Measurements from ENCODE around the gene CPS1.

CPS1 gene

GRCh38 chr2:210524533-210524932 lies 31.9 kb upstream of the CPS1 start:
- no peak overlapping the region for H3K4me3 ChIP-seq (ENCODE audit: low read depth, low read length)
- in situ Hi-C loops (cut with HindIII; ENCODE audit: low sequenced_read_pairs) = no loop called here
- DNase-seq (ENCODE audit: low read depth, low spot score) = no peak
- TF ChIP-seq, protein P1, sequence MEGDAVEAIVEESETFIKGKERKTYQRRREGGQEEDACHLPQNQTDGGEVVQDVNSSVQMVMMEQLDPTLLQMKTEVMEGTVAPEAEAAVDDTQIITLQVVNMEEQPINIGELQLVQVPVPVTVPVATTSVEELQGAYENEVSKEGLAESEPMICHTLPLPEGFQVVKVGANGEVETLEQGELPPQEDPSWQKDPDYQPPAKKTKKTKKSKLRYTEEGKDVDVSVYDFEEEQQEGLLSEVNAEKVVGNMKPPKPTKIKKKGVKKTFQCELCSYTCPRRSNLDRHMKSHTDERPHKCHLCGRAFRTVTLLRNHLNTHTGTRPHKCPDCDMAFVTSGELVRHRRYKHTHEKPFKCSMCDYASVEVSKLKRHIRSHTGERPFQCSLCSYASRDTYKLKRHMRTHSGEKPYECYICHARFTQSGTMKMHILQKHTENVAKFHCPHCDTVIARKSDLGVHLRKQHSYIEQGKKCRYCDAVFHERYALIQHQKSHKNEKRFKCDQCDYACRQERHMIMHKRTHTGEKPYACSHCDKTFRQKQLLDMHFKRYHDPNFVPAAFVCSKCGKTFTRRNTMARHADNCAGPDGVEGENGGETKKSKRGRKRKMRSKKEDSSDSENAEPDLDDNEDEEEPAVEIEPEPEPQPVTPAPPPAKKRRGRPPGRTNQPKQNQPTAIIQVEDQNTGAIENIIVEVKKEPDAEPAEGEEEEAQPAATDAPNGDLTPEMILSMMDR (IDR thresholded peaks at IDR 0.05; ENCODE audit: low read depth, low read length) = no peak

DNA sequence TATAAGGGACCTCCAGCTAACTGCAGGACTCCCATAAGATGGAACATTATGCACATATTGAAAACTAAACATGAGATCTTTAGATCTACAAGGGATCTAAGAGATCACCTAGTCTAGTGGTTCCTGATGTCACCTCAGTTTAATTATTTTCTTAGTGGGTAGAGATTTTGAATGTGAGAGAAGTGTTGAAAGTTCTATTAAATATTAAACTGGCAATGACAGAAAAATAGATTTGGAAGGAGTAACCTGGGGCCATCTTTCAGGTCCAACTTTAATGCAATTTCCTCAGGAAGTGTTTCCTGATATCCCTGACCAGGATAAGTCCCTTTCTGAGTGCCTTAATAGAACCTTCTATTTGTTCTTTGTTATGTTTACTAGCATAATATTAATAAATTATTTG lies 29.1 kb upstream of the CPS1 start:
- in situ Hi-C loops (cut with HindIII; ENCODE audit: low sequenced_read_pairs) = no loop called here
- H3K4me3 ChIP-seq (ENCODE audit: low read depth, low read length) = no peak overlapping the region
- DNase-seq (ENCODE audit: low read depth, low spot score) = no peak
- TF ChIP-seq, protein P1 (IDR thresholded peaks at IDR 0.05; ENCODE audit: low read depth, low read length) = no peak

GRCh38 chr2:210528716-210529115 lies 27.7 kb upstream of the CPS1 start:
- DNase-seq (ENCODE audit: low read depth, low spot score) = no peak
- H3K4me3 ChIP-seq (ENCODE audit: low read depth, low read length) = no peak overlapping the region
- TF ChIP-seq, protein P1 (IDR thresholded peaks at IDR 0.05; ENCODE audit: low read depth, low read length) = no peak
- in situ Hi-C loops (cut with HindIII; ENCODE audit: low sequenced_read_pairs) = no loop called here

- in situ Hi-C loops (cut with HindIII; ENCODE audit: low sequenced_read_pairs) = no loop called here
- TF ChIP-seq, protein P1 (IDR thresholded peaks at IDR 0.05; ENCODE audit: low read depth, low read length) = no peak
- DNase-seq (ENCODE audit: low read depth, low spot score) = no peak
Observed at GRCh38 chr2:210531050-210531449, 25.3 kb upstream of the CPS1 start.

GRCh38 chr2:210531482-210531881 lies 24.9 kb upstream of the CPS1 start:
- H3K4me3 ChIP-seq (ENCODE audit: low read depth, low read length) = no peak overlapping the region
- DNase-seq (ENCODE audit: low read depth, low spot score) = no peak
- in situ Hi-C loops (cut with HindIII; ENCODE audit: low sequenced_read_pairs) = no loop called here
- TF ChIP-seq, protein P1 (IDR thresholded peaks at IDR 0.05; ENCODE audit: low read depth, low read length) = no peak

More at GRCh38 chr2:210531050-210531449, 25.3 kb upstream of the CPS1 start:
- H3K4me3 ChIP-seq (ENCODE audit: low read depth, low read length) = no peak overlapping the region

GRCh38 chr2:210533389-210533788 lies 23.0 kb upstream of the CPS1 start:
- no peak overlapping the region for H3K4me3 ChIP-seq (ENCODE audit: low read depth, low read length)
- in situ Hi-C loops (cut with HindIII; ENCODE audit: low sequenced_read_pairs) = no loop called here
- no peak for DNase-seq (ENCODE audit: low read depth, low spot score)
- TF ChIP-seq, protein P1 (IDR thresholded peaks at IDR 0.05; ENCODE audit: low read depth, low read length) = no peak

DNA sequence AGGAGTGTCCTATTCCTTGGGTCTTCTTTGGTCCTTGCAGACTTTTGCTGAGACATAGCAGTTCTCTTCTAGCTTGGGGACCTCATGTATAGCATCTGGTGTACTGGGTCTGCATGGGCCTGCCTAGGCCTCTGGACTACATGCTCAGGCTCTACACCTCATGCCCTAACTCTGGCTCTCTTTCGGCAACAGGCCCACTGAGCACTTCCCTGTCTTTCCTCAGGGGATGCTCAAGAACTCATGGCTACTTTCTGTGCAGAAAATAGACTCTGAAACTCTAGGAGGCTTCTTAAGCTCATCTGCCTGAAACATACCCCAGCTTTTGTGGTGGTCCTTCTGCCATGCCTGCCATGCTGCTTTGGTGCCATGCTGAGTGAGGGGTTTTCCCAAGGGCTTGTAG lies 21.5 kb upstream of the CPS1 start:
- DNase-seq (ENCODE audit: low read depth, low spot score) = no peak
- TF ChIP-seq, protein P1 (IDR thresholded peaks at IDR 0.05; ENCODE audit: low read depth, low read length) = no peak
- H3K4me3 ChIP-seq (ENCODE audit: low read depth, low read length) = no peak overlapping the region
- in situ Hi-C loops (cut with HindIII; ENCODE audit: low sequenced_read_pairs) = no loop called here

All from astrocyte of the spinal cord (primary cell).